DOHH2 (cell line): ENCODE data around the gene TTC28.

Experiments
- CTCF ChIP-seq: fragments of 200-600 bp; sonication (generic); IDR thresholded peaks from one replicate; pipeline ENCODE4 v1.5.1; 2014; ENCODE audit warnings: antibody characterized with exemption, mild to moderate bottlenecking, low read depth, low read length; ENCODE audit not compliant: poor library complexity, severe bottlenecking
- EZH2phosphoT487 ChIP-seq: fragments of 200-600 bp; sonication (generic); IDR thresholded peaks from 2 replicates; pipeline ENCODE4 v1.6.1; 2017; ENCODE audit warnings: borderline replicate concordance, mild to moderate bottlenecking, antibody characterized with exemption, low read length, moderate library complexity, mixed read lengths

GRCh38 chr22:27975381-27976013 is 704.1 kb downstream of the TTC28 start:
- TF ChIP-seq CTCF (no peak), EZH2phosphoT487 (no peak)
